B cell (primary cell): ENCODE results near the gene NBPF11. TPM values are rescaled to one million over a fixed set of nuclear protein-coding genes. Genes with fewer than 3 reads are reported as not detected.
"Not testable (repeated sequence)": the region's sequence is repeated elsewhere in the genome, so short reads cannot be mapped to it uniquely, and the experiment has no call there.

Experiments used
- ATAC-seq: fragments of 200-7000 bp; cut with Tn5 transposase; one replicate; pipeline ENCODE4 v1.10.0; 2021; ENCODE audit warnings: low read depth, mild to moderate bottlenecking, moderate number of reproducible peaks, moderate library complexity
- CTCF ChIA-PET: fragments of 350-600 bp; sonication (Branson Sonifier 250); formaldehyde crosslinking; loops from one replicate; lab custom pipeline; 2021; ENCODE audit warnings: antibody characterized with exemption, inconsistent platforms; lab: Charles Lee
- POLR2A ChIA-PET: fragments of 350-600 bp; sonication (Branson Sonifier 250); formaldehyde crosslinking; loops from one replicate; lab custom pipeline; 2021; ENCODE audit warnings: antibody characterized with exemption; lab: Charles Lee
- DNase-seq: peaks from one replicate; pipeline ENCODE4 v3.0.0; 2013
- H2AFZ ChIP-seq: 2 replicates; pipeline ENCODE4 v1.6.1; 2012; ENCODE audit warnings: mild to moderate bottlenecking, low read depth, low read length; ENCODE audit not compliant: insufficient read depth, poor library complexity, severe bottlenecking
- H3K27ac ChIP-seq, 2 donors: 1 replicate in 1 of 2; 2 replicates in 1 of 2; pipeline ENCODE4 v1.5.1; 2012 to 2013; ENCODE audit warnings: low read length in 2 of 2, mild to moderate bottlenecking in 2 of 2, moderate library complexity in 1 of 2
- H3K27me3 ChIP-seq, 4 experiments: fragments of 200-600 bp in 1 of 4; sonication (generic) in 1 of 4; replicated peaks in 1 of 4; 1 replicate in 2 of 4; 2 replicates in 2 of 4; pipeline versions ENCODE4 v1.6.1 to v1.7.0; 2013 to 2016; ENCODE audit warnings: low read length in 3 of 4, mild to moderate bottlenecking in 2 of 4, mixed read lengths in 1 of 4, moderate library complexity in 1 of 4; ENCODE audit not compliant: insufficient read depth in 4 of 4, control insufficient read depth in 3 of 4; ENCODE audit errors: control extremely low read depth in 1 of 4
- H3K36me3 ChIP-seq, 2 experiments: replicated peaks in 1 of 2; 1 replicate in 1 of 2; 2 replicates in 1 of 2; pipeline versions ENCODE4 v1.6.1 to v1.7.1; 2013; ENCODE audit warnings: low read length in 1 of 2; ENCODE audit not compliant: insufficient read depth in 2 of 2, control insufficient read depth in 1 of 2; ENCODE audit errors: control extremely low read depth in 1 of 2, extremely low read depth in 1 of 2
- H3K4me1 ChIP-seq, 2 donors: fragments of 200-600 bp in 1 of 2; sonication (generic) in 1 of 2; 1 replicate in 1 of 2; 2 replicates in 1 of 2; pipeline versions ENCODE4 v1.5.1 to v1.6.1; 2013 to 2017; ENCODE audit warnings: low read length in 2 of 2; ENCODE audit not compliant: control insufficient read depth in 2 of 2, insufficient read depth in 2 of 2
- H3K4me2 ChIP-seq: replicated peaks from 2 replicates; pipeline ENCODE3; 2012; ENCODE audit warnings: mild to moderate bottlenecking, low read depth, low read length; ENCODE audit not compliant: poor library complexity, severe bottlenecking
- H3K4me3 ChIP-seq, 5 experiments: fragments of 200-600 bp in 1 of 5; sonication (generic) in 1 of 5; 1 replicate in 3 of 5; 2 replicates in 2 of 5; pipeline versions ENCODE4 v1.5.1 to v1.7.0; 2011 to 2016; ENCODE audit warnings: low read length in 4 of 5, mild to moderate bottlenecking in 4 of 5, low read depth in 2 of 5, control low read depth in 1 of 5, moderate library complexity in 1 of 5; ENCODE audit not compliant: insufficient read depth in 1 of 5; ENCODE audit errors: control extremely low read depth in 1 of 5, extremely low read depth in 1 of 5
- H3K79me2 ChIP-seq: fragments of 200-600 bp; sonication (generic); one replicate; pipeline ENCODE4 v1.6.0; 2016; ENCODE audit warnings: low read length; ENCODE audit not compliant: control insufficient read depth, insufficient read depth
- H3K9ac ChIP-seq: fragments of 200-600 bp; sonication (generic); 2 replicates; pipeline ENCODE4 v1.6.1; 2017; ENCODE audit warnings: mild to moderate bottlenecking, low read length, moderate library complexity
- H3K9me3 ChIP-seq, 3 donors: one replicate each; pipeline versions ENCODE4 v1.6.1 to v1.7.1; 2013; ENCODE audit warnings: low read length in 2 of 3; ENCODE audit not compliant: control insufficient read depth in 2 of 3, insufficient read depth in 1 of 3; ENCODE audit errors: control extremely low read depth in 1 of 3
- H4K20me1 ChIP-seq: 2 replicates; pipeline ENCODE4 v1.6.0; 2012; ENCODE audit warnings: mild to moderate bottlenecking, low read length; ENCODE audit not compliant: insufficient read depth, control insufficient read depth, poor library complexity, severe bottlenecking
- H3K27ac Mint-ChIP-seq: one replicate; pipeline ENCODE4 v1.8.0; 2021; ENCODE audit warnings: mixed read lengths
- H3K27me3 Mint-ChIP-seq: one replicate; pipeline ENCODE4 v1.8.0; 2021; ENCODE audit warnings: mixed read lengths
- H3K4me1 Mint-ChIP-seq: one replicate; pipeline ENCODE4 v1.8.0; 2021; ENCODE audit warnings: mixed read lengths
- H3K4me3 Mint-ChIP-seq: one replicate; pipeline ENCODE4 v1.8.0; 2021; ENCODE audit warnings: mixed read lengths
- H3K9me3 Mint-ChIP-seq: one replicate; pipeline ENCODE4 v1.8.0; 2022; ENCODE audit warnings: mixed read lengths; ENCODE audit not compliant: insufficient read depth
- WGBS: methylation state at CpG from one replicate; pipeline ENCODE4 v1.1.5; 2013; ENCODE audit warnings: missing lambda C conversion rate; ENCODE audit not compliant: insufficient coverage; 5-methylcytosine and 5-hydroxymethylcytosine counted together
- intact Hi-C: fragments of 100-400 bp; cut with micrococcal nuclease; formaldehyde crosslinking; loops from one replicate; pipeline ENCODE4 v1.10.0; 2022
- polyA plus RNA-seq: library from polyadenylated mRNA; depleted of rRNA; stranded (reverse); fragments of >200 nt; gene quantifications from 2 replicates; pipeline ENCODE4 v1.2.3, GENCODE V29; 2012
- total RNA-seq, 2 donors: library from RNA; stranded (reverse); fragments of 120-200 nt in 1 of 2; gene quantifications; 1 replicate in 1 of 2; 2 replicates in 1 of 2; pipeline versions ENCODE4 v1.2.3 to v1.2.4, GENCODE V29; 2013 to 2022

NBPF11 gene
- total and polyA plus RNA-seq, 2 donors (not counting 1 experiment from before 2014, with no cell fraction given): 26.8 to 48.5 TPM

DNA sequence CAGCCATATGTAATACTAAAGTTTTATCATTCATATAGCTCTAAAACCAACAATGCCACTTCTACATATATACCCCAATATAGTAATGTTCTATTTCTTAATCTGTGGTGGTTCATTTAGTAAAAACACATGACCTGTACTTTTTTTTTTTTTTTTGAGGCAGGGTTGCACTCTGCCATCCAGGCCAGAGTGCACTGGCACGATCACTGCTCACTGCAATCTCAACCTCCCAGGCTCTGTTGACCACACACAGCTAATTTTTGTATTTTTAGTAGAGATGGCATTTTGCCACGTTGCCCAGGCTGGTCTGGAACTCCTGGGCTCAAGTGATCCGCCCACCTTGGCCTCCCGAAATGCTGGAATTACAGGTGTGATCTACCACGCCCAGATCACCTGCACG lies 2.1 kb downstream of the NBPF11 start:
- CTCF ChIA-PET, H3K9me3 Mint-ChIP-seq, H3K4me3 Mint-ChIP-seq, DNase-seq, H3K9me3 ChIP-seq, H3K4me1 ChIP-seq, H3K4me3 ChIP-seq, H3K27ac Mint-ChIP-seq, H3K79me2 ChIP-seq, H3K4me2 ChIP-seq, H2AFZ ChIP-seq, H4K20me1 ChIP-seq, H3K27me3 Mint-ChIP-seq, H3K27ac ChIP-seq, ATAC-seq, POLR2A ChIA-PET, H3K9ac ChIP-seq, intact Hi-C loops, H3K27me3 ChIP-seq, H3K36me3 ChIP-seq: not testable (repeated sequence)
- WGBS: no CpG with 5 or more reads among the region's 6 CpGs
- peaks cover 11% of the 10 kb centered on the region for H3K4me1 Mint-ChIP-seq

DNA sequence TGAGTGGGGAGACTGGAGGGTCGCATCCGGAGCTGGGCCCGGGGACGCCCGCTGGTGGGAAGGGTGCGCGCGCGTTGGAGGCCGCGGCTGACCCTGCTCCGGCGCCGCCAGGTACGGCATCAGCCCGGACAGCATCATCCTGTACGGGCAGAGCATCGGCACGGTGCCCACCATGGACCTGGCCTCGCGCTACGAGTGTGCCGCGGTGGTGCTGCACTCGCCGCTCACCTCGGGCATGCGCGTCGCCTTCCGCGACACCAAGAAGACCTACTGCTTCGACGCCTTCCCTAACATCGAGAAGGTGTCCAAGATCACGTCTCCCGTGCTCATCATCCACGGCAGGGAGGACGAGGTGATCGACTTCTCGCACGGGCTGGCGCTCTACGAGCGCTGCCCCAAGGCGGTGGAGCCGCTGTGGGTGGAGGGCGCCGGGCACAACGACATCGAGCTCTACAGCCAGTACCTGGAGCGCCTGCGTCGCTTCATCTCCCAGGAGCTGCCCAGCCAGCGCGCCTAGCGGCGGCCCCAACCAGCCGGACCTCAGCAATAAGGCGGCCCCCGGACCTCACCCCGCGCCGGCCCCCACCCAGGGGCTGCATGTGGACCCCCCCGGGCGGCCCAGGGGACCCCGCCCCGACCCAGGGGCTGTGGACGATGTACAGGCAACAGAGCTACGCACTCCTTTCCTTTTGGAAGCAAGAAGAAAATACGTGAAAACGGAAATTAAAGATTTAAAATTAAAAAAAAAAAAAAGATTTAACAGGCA lies 2.8 kb downstream of the NBPF11 start:
- H3K9ac ChIP-seq, H3K27ac Mint-ChIP-seq, H3K27ac ChIP-seq, H3K4me3 Mint-ChIP-seq, H4K20me1 ChIP-seq, H3K4me1 ChIP-seq, CTCF ChIA-PET, H3K4me3 ChIP-seq, H3K4me2 ChIP-seq, H3K27me3 Mint-ChIP-seq, H2AFZ ChIP-seq, H3K36me3 ChIP-seq, H3K9me3 ChIP-seq, DNase-seq, H3K9me3 Mint-ChIP-seq, ATAC-seq, intact Hi-C loops, H3K27me3 ChIP-seq, H3K79me2 ChIP-seq: not testable (repeated sequence)
- POLR2A ChIA-PET: interaction anchor here (0.7 kb wide), 1 partner anchor 114 kb away, joined by 4 read pairs; no protein-coding TSS in a partner anchor
- 100% methylated on average over 17 of the region's 72 CpGs for WGBS
- peaks cover 11% of the 10 kb centered on the region for H3K4me1 Mint-ChIP-seq

DNA sequence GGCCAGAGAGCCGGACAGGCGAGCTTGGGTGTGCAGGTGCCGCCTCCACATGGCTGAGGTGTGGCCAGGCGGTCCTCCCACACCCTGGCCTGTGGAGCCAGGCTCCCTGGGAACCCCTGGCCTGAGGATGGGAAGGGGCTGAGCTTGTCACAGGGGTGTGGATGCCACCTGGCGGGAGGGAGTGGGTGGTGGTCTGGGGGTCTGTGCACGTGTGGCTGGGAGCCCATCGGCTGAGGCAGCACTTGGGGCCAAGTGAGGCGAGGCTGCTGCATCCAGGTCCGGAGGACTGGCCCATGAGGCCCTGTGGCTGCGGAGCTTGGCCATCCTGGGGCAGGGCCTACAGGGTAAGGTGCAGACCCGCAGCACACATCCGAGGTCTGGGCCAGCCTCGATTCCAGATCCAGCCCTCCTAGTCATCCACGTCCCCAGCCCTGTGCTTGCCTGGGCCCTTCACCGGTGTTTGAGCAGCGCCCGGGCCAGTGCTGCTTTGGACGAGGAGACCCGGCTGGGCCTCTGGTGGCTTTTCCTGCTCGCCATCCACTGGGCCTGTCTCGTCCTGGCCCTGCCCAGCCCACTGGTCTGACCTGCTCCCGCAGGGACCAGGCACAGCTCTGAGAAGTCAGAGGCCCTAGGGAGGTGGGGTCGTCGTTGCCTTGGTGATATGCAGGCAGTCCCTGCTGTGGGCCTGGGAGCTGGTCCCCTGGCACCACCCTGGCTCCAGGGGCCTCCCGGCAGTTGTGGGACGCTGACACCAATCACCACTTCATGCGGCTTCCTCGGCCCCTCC lies 4.8 kb downstream of the NBPF11 start:
- H3K4me3 Mint-ChIP-seq, intact Hi-C loops, POLR2A ChIA-PET, H3K4me1 Mint-ChIP-seq, H3K27me3 Mint-ChIP-seq, H4K20me1 ChIP-seq, H3K36me3 ChIP-seq, DNase-seq, H3K4me3 ChIP-seq, ATAC-seq, H3K9me3 ChIP-seq, H3K79me2 ChIP-seq, H3K9ac ChIP-seq, H3K27me3 ChIP-seq, H2AFZ ChIP-seq, H3K9me3 Mint-ChIP-seq, H3K27ac ChIP-seq, H3K27ac Mint-ChIP-seq, H3K4me1 ChIP-seq, CTCF ChIA-PET, H3K4me2 ChIP-seq: not testable (repeated sequence)
- 97% methylated on average over 14 of the region's 28 CpGs for WGBS
